Measurements from ENCODE around the gene CACNA2D4.

The CACNA2D4 gene

DNA sequence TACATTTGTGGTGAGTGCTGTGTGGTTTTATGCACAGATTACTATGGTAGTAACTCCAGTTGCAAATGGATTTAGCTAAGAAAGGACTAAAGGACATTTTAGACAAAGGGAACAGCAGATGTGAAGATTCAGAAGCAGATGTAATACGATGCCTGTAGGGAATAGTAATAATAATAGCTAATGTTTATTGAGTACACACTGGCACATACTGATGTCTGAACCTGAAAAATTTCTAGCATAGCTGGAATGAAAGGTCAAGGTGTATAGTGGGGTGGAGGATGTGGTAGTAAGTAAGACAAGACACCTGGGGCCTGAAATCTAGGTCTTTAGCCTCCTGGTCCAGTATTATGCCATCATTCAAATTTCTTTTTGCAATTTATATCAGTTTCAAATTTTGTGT lies 152.3 kb downstream of the CACNA2D4 start:
- H3K4me3 ChIP-seq (ENCODE audit: low read depth, low read length) = no peak overlapping the region
- TF ChIP-seq, protein P1, sequence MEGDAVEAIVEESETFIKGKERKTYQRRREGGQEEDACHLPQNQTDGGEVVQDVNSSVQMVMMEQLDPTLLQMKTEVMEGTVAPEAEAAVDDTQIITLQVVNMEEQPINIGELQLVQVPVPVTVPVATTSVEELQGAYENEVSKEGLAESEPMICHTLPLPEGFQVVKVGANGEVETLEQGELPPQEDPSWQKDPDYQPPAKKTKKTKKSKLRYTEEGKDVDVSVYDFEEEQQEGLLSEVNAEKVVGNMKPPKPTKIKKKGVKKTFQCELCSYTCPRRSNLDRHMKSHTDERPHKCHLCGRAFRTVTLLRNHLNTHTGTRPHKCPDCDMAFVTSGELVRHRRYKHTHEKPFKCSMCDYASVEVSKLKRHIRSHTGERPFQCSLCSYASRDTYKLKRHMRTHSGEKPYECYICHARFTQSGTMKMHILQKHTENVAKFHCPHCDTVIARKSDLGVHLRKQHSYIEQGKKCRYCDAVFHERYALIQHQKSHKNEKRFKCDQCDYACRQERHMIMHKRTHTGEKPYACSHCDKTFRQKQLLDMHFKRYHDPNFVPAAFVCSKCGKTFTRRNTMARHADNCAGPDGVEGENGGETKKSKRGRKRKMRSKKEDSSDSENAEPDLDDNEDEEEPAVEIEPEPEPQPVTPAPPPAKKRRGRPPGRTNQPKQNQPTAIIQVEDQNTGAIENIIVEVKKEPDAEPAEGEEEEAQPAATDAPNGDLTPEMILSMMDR (IDR thresholded peaks at IDR 0.05; ENCODE audit: low read depth, low read length, missing control alignments) = no peak
- DNase-seq (ENCODE audit: low read depth) = no peak

DNA sequence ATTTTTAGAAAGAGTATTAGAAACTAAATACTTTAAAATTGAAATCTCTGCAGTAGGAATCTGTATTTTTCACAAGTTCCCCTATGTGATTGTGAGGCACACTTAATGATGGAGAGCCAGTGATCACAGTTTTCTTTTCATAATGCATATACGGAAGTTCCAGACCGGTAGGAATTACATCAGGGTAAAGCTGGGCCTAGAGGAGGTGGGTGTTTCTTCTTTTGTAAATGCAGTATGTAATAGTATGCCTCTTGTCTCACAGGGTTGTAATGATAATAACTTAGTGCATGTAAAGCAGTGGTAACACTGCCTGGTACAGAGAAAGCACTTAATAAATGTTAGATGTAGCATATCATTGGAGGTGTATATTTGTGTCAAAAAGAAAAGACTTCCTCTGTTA lies 155.3 kb downstream of the CACNA2D4 start:
- TF ChIP-seq, protein P1 (IDR thresholded peaks at IDR 0.05; ENCODE audit: low read depth, low read length, missing control alignments) = no peak
- no peak overlapping the region for H3K4me3 ChIP-seq (ENCODE audit: low read depth, low read length)
- no peak for DNase-seq (ENCODE audit: low read depth)

DNA sequence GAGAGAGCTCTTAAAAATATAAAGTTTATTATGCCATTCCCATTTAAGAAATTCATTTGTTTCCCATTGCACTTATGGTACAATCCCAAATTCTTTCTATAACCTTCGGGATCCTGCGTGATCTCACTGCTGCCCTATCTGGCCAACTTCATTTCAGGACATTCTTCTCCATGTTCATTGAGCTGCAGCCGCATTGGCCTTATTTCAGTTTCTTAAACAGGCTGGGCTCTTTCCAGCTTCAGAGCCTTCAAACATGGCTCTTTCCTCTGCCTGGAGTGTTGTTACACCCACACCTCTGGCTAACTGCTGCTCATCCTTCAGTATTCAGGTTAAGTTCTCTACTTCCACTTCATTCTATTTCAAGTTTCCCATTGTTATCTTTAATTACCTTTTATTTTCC lies 156.6 kb downstream of the CACNA2D4 start:
- TF ChIP-seq, protein P1 (IDR thresholded peaks at IDR 0.05; ENCODE audit: low read depth, low read length, missing control alignments) = no peak
- no peak overlapping the region for H3K4me3 ChIP-seq (ENCODE audit: low read depth, low read length)
- no peak for DNase-seq (ENCODE audit: low read depth)

DNA sequence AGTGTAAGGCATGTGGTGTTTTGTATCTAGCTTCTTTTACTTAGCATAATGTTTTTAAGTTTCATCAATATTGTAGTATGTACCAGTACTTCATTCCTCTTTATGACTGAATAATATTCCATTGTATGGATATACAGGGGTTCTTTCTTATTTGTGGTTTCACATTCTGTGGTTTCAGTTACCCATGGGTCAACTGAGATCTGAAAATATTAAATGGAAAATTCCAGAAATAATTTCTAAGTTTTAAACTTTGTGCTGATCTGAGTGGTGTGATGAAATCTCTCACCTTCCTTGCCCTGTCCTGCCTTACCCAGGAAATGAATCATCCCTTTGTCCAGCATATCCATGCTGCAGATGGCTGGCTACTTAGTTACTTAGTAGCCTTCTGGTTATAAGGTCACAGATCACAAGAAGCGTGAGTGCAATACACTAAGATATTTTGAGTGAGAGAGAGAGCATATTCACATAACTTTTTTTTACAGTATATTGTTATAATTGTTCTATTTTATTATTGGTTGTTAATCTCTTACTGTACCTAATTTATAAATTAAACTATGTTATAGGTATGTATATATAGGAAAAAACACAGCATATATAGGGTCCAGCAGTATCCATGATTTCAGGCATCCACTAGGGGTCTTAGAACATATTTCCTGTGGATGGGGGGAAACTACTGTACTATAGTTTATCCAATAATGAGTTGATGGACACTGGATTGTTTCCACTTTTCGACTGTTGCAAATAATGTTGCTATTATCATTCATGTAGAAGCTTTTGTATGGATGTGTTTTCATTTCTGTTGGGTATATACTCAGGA lies 157.7 kb downstream of the CACNA2D4 start:
- no peak overlapping the region for H3K4me3 ChIP-seq (ENCODE audit: low read depth, low read length)
- TF ChIP-seq, protein P1 (IDR thresholded peaks at IDR 0.05; ENCODE audit: low read depth, low read length, missing control alignments) = no peak
- no peak for DNase-seq (ENCODE audit: low read depth)

DNA sequence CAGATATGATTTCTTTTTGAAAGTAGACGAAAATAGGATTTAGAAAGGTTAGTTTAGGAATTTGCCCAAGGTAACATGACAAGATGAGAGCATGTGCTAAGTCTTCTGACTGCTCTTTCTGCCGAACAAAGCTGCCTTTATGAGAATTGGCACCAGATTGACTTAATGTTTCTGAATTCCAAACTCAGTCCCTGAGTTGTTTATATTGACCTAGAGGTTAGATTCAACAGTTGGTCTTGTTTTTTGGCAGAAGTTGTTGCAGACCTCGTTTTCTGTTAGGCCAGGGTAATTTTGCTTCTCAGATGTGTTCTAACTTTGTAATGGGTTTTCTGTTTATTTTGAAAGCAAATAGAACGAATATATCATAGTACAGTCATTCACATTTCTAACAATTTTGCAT lies 159.6 kb downstream of the CACNA2D4 start:
- DNase-seq (ENCODE audit: low read depth) = no peak

DNA sequence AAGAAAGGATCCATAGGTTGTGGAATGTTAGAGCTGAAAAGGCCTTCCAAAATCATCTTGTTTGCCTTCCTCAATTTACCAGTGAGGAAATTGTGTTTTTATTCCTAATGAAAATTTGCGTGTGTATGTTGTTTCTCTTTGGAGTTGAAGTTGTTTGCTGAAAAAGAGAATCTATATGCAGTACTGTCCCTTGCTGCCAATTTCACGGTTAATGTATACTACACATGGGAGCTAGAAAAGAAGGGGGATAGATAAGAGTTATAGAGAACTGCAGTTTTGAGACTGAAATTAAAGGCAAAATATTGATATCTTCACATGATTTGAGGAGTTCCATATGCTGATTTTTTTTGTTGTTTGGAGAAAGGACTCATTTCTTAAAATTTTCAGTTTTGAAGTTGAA lies 160.1 kb downstream of the CACNA2D4 start:
- TF ChIP-seq, protein P1 (IDR thresholded peaks at IDR 0.05; ENCODE audit: low read depth, low read length, missing control alignments) = no peak
- no peak for DNase-seq (ENCODE audit: low read depth)
- H3K4me3 ChIP-seq (ENCODE audit: low read depth, low read length) = no peak overlapping the region

More for the DNA sequence above, 159.6 kb downstream of the CACNA2D4 start:
- H3K4me3 ChIP-seq (ENCODE audit: low read depth, low read length) = no peak overlapping the region
- TF ChIP-seq, protein P1 (IDR thresholded peaks at IDR 0.05; ENCODE audit: low read depth, low read length, missing control alignments) = no peak

DNA sequence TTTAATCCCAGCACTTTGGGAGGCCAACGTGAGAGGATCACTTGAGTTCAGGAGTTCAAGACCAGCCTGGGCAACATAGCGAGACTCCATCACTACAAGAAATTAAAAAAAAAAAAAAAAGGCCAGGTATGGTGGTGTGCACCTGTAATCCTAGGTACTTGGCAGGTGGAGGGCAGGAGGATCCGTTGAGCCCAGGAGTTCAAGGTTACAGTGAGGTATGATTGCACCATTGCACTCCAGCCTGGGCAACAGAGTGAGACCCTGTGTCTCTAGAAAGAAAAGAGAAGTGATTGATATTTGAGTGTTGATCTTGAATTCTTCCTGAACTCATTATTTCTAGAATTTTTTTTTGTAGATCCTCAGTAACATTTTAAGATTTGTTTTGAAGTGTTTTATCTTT lies 168.2 kb downstream of the CACNA2D4 start:
- DNase-seq (ENCODE audit: low read depth) = no peak
- no peak overlapping the region for H3K4me3 ChIP-seq (ENCODE audit: low read depth, low read length)
- TF ChIP-seq, protein P1 (IDR thresholded peaks at IDR 0.05; ENCODE audit: low read depth, low read length, missing control alignments) = no peak
